ENCODE measurements around the gene CNGA1. TPM values are rescaled to one million over a fixed set of nuclear protein-coding genes. Genes with fewer than 3 reads are reported as not detected.
A peak's percentile ranks its signal among the peaks of the same experiment; 100 is the strongest.
"Not testable (repeated sequence)": the region's sequence is repeated elsewhere in the genome, so short reads cannot be mapped to it uniquely, and the experiment has no call there.

The CNGA1 gene
- total RNA-seq, 1 experiment from 2014 or later = 0.05 TPM

GRCh38 chr4:48005781-48006180 is 10.7 kb downstream of the CNGA1 start:
- DNase-seq (ENCODE audit: low read depth, low spot score) = no peak
- in situ Hi-C loops (cut with HindIII; ENCODE audit: low pct_unique_long_range_greater_than_20kb, low sequenced_read_pairs) = no loop called here

GRCh38 chr4:48003568-48003967 is 12.9 kb downstream of the CNGA1 start:
- DNase-seq (ENCODE audit: low read depth, low spot score) = peak; percentile 69
- in situ Hi-C loops (cut with HindIII; ENCODE audit: low pct_unique_long_range_greater_than_20kb, low sequenced_read_pairs) = not testable (repeated sequence)

- in situ Hi-C loops (cut with HindIII; ENCODE audit: low pct_unique_long_range_greater_than_20kb, low sequenced_read_pairs) = no loop called here
- no peak for DNase-seq (ENCODE audit: low read depth, low spot score)
These were observed 14.2 kb downstream of the CNGA1 start for GRCh38 chr4:48002267-48002666.

- in situ Hi-C loops (cut with HindIII; ENCODE audit: low pct_unique_long_range_greater_than_20kb, low sequenced_read_pairs) = no loop called here
- no peak for DNase-seq (ENCODE audit: low read depth, low spot score)
These were observed 20.5 kb downstream of the CNGA1 start for GRCh38 chr4:47996021-47996420.

- DNase-seq (ENCODE audit: low read depth, low spot score); in situ Hi-C loops (cut with HindIII; ENCODE audit: low pct_unique_long_range_greater_than_20kb, low sequenced_read_pairs): not testable (repeated sequence)
These were observed 24.0 kb downstream of the CNGA1 start for GRCh38 chr4:47992475-47992874.

GRCh38 chr4:47990145-47990544 is 26.3 kb downstream of the CNGA1 start:
- DNase-seq (ENCODE audit: low read depth, low spot score) = no peak
- in situ Hi-C loops (cut with HindIII; ENCODE audit: low pct_unique_long_range_greater_than_20kb, low sequenced_read_pairs) = no loop called here

- in situ Hi-C loops (cut with HindIII; ENCODE audit: low pct_unique_long_range_greater_than_20kb, low sequenced_read_pairs) = no loop called here
These were observed 41.9 kb downstream of the CNGA1 start for GRCh38 chr4:47974566-47974965.

GRCh38 chr4:47972721-47973120 is 43.8 kb downstream of the CNGA1 start:
- in situ Hi-C loops (cut with HindIII; ENCODE audit: low pct_unique_long_range_greater_than_20kb, low sequenced_read_pairs) = no loop called here
- no peak for DNase-seq (ENCODE audit: low read depth, low spot score)

More at GRCh38 chr4:47974566-47974965, 41.9 kb downstream of the CNGA1 start:
- no peak for DNase-seq (ENCODE audit: low read depth, low spot score)

- DNase-seq (ENCODE audit: low read depth, low spot score) = no peak
These were observed 44.3 kb downstream of the CNGA1 start for GRCh38 chr4:47972181-47972580.

GRCh38 chr4:47968847-47969246 is 47.6 kb downstream of the CNGA1 start:
- in situ Hi-C loops (cut with HindIII; ENCODE audit: low pct_unique_long_range_greater_than_20kb, low sequenced_read_pairs) = no loop called here
- DNase-seq (ENCODE audit: low read depth, low spot score) = no peak

More at GRCh38 chr4:47972181-47972580, 44.3 kb downstream of the CNGA1 start:
- in situ Hi-C loops (cut with HindIII; ENCODE audit: low pct_unique_long_range_greater_than_20kb, low sequenced_read_pairs) = no loop called here

- DNase-seq (ENCODE audit: low read depth, low spot score) = no peak
- in situ Hi-C loops (cut with HindIII; ENCODE audit: low pct_unique_long_range_greater_than_20kb, low sequenced_read_pairs) = no loop called here
These were observed 61.8 kb downstream of the CNGA1 start for GRCh38 chr4:47954677-47955076.

GRCh38 chr4:47954245-47954644 is 62.2 kb downstream of the CNGA1 start:
- no peak for DNase-seq (ENCODE audit: low read depth, low spot score)
- in situ Hi-C loops (cut with HindIII; ENCODE audit: low pct_unique_long_range_greater_than_20kb, low sequenced_read_pairs) = no loop called here

GRCh38 chr4:47945930-47946726 is 70.4 kb downstream of the CNGA1 start:
- peak; percentile 14 for DNase-seq (ENCODE audit: low read depth, low spot score)
- in situ Hi-C loops (cut with HindIII; ENCODE audit: low pct_unique_long_range_greater_than_20kb, low sequenced_read_pairs) = no loop called here

- in situ Hi-C loops (cut with HindIII; ENCODE audit: low pct_unique_long_range_greater_than_20kb, low sequenced_read_pairs) = no loop called here
- DNase-seq (ENCODE audit: low read depth, low spot score) = no peak
These were observed 74.2 kb downstream of the CNGA1 start for GRCh38 chr4:47942081-47942819.

GRCh38 chr4:47939456-47939855 is 77.0 kb downstream of the CNGA1 start:
- in situ Hi-C loops (cut with HindIII; ENCODE audit: low pct_unique_long_range_greater_than_20kb, low sequenced_read_pairs) = loop anchor here (10.0 kb wide), 1 partner anchor 265 kb away; no protein-coding TSS in a partner anchor
- DNase-seq (ENCODE audit: low read depth, low spot score) = no peak

- in situ Hi-C loops (cut with HindIII; ENCODE audit: low pct_unique_long_range_greater_than_20kb, low sequenced_read_pairs) = loop anchor here (10.0 kb wide), 1 partner anchor 262 kb away; no protein-coding TSS in a partner anchor
- DNase-seq (ENCODE audit: low read depth, low spot score) = no peak
These were observed 80.1 kb downstream of the CNGA1 start for GRCh38 chr4:47936336-47936735.

GRCh38 chr4:47933840-47934239 is 82.6 kb downstream of the CNGA1 start:
- in situ Hi-C loops (cut with HindIII; ENCODE audit: low pct_unique_long_range_greater_than_20kb, low sequenced_read_pairs) = loop anchor here (10.0 kb wide), 1 partner anchor 259 kb away; no protein-coding TSS in a partner anchor
- DNase-seq (ENCODE audit: low read depth, low spot score) = peak; percentile 63

GRCh38 chr4:47930971-47931804 is 85.3 kb downstream of the CNGA1 start:
- DNase-seq (ENCODE audit: low read depth, low spot score) = no peak

More at GRCh38 chr4:47930971-47931804, 85.3 kb downstream of the CNGA1 start:
- in situ Hi-C loops (cut with HindIII; ENCODE audit: low pct_unique_long_range_greater_than_20kb, low sequenced_read_pairs) = loop anchor here (10.0 kb wide), 1 partner anchor 256 kb away; no protein-coding TSS in a partner anchor
